CD14-positive monocyte (primary cell): ENCODE data around the gene RYR3. TPM values are rescaled to one million over a fixed set of nuclear protein-coding genes. Genes with fewer than 3 reads are reported as not detected.

Experiments used
- DNase-seq, 3 donors: peaks; one replicate each; pipeline ENCODE4 v3.0.0-alpha.2; 2011 to 2022
- H2AFZ ChIP-seq: 2 replicates; pipeline ENCODE4 v1.6.0; 2012; ENCODE audit warnings: mild to moderate bottlenecking, low read depth, low read length, inconsistent platforms; ENCODE audit not compliant: insufficient read depth, poor library complexity, severe bottlenecking
- H3K27ac ChIP-seq, 2 donors: 1 replicate in 1 of 2; 2 replicates in 1 of 2; pipeline ENCODE4 v1.5.1; 2012 to 2013; ENCODE audit warnings: low read length in 2 of 2, control low read depth in 1 of 2, inconsistent platforms in 1 of 2, low read depth in 1 of 2, mild to moderate bottlenecking in 1 of 2
- H3K27me3 ChIP-seq, 2 donors: one replicate each; pipeline versions ENCODE4 v1.6.0 to v1.6.1; 2011 to 2013; ENCODE audit warnings: low read length in 2 of 2; ENCODE audit not compliant: control insufficient read depth in 2 of 2, insufficient read depth in 2 of 2
- H3K36me3 ChIP-seq, 2 donors: replicated peaks in 1 of 2; 1 replicate in 1 of 2; 2 replicates in 1 of 2; pipeline versions ENCODE4 v1.5.1 to v1.6.1; 2012 to 2013; ENCODE audit warnings: low read length in 2 of 2, control low read depth in 1 of 2, inconsistent platforms in 1 of 2, mild to moderate bottlenecking in 1 of 2; ENCODE audit not compliant: insufficient read depth in 2 of 2, control insufficient read depth in 1 of 2
- H3K4me1 ChIP-seq, 2 donors: 1 replicate in 1 of 2; 2 replicates in 1 of 2; pipeline versions ENCODE4 v1.5.1 to v1.6.1; 2012 to 2013; ENCODE audit warnings: low read length in 2 of 2, control low read depth in 1 of 2, inconsistent platforms in 1 of 2, mild to moderate bottlenecking in 1 of 2, moderate library complexity in 1 of 2; ENCODE audit not compliant: insufficient read depth in 2 of 2, control insufficient read depth in 1 of 2
- H3K4me2 ChIP-seq: replicated peaks from 2 replicates; pipeline ENCODE3; 2012; ENCODE audit warnings: low read length, moderate library complexity, mild to moderate bottlenecking; ENCODE audit not compliant: poor library complexity, severe bottlenecking; ENCODE audit errors: extremely low read depth
- H3K4me3 ChIP-seq, 3 experiments: fragments of 200-600 bp in 1 of 3; sonication (generic) in 1 of 3; replicated peaks in 1 of 3; 1 replicate in 2 of 3; 2 replicates in 1 of 3; pipeline ENCODE4 v1.5.1; 2011 to 2013; ENCODE audit warnings: low read length in 3 of 3, mild to moderate bottlenecking in 3 of 3, control low read depth in 2 of 3, low read depth in 2 of 3, inconsistent platforms in 1 of 3, moderate library complexity in 1 of 3
- H3K79me2 ChIP-seq: 2 replicates; pipeline ENCODE4 v1.6.0; 2012; ENCODE audit warnings: mild to moderate bottlenecking, control low read depth, inconsistent platforms, low read length, moderate library complexity; ENCODE audit not compliant: insufficient read depth
- H3K9ac ChIP-seq: 2 replicates; pipeline ENCODE4 v1.6.0; 2017; ENCODE audit warnings: low read length, mild to moderate bottlenecking; ENCODE audit not compliant: insufficient read depth, poor library complexity, severe bottlenecking
- H3K9me3 ChIP-seq, 2 donors: replicated peaks in 1 of 2; 1 replicate in 1 of 2; 2 replicates in 1 of 2; pipeline versions ENCODE4 v1.5.1 to v1.6.1; 2012 to 2013; ENCODE audit warnings: low read length in 2 of 2, control low read depth in 1 of 2; ENCODE audit not compliant: control insufficient read depth in 1 of 2, insufficient read depth in 1 of 2
- H4K20me1 ChIP-seq: 2 replicates; pipeline ENCODE4 v1.6.0; 2012; ENCODE audit warnings: mild to moderate bottlenecking, low read length, control low read depth, moderate library complexity; ENCODE audit not compliant: insufficient read depth
- H3K27ac Mint-ChIP-seq, 7 donors: one replicate each; pipeline ENCODE4 v1.8.0; 2020; ENCODE audit warnings: mild to moderate bottlenecking in 7 of 7, mixed read lengths in 7 of 7, moderate library complexity in 6 of 7, inconsistent platforms in 2 of 7
- H3K27me3 Mint-ChIP-seq, 3 donors: one replicate each; pipeline ENCODE4 v1.8.0; 2021 to 2022; ENCODE audit warnings: low read depth in 3 of 3, mild to moderate bottlenecking in 3 of 3, mixed read lengths in 3 of 3, moderate library complexity in 3 of 3, inconsistent platforms in 1 of 3
- H3K36me3 Mint-ChIP-seq, 2 donors: one replicate each; pipeline ENCODE4 v1.8.0; 2020; ENCODE audit warnings: mixed read lengths in 2 of 2, inconsistent platforms in 1 of 2, mild to moderate bottlenecking in 1 of 2
- H3K4me1 Mint-ChIP-seq: one replicate; pipeline ENCODE4 v1.8.0; 2020; ENCODE audit warnings: mild to moderate bottlenecking, mixed read lengths
- H3K4me3 Mint-ChIP-seq, 2 donors: one replicate each; pipeline ENCODE4 v1.8.0; 2020; ENCODE audit warnings: mild to moderate bottlenecking in 2 of 2, mixed read lengths in 2 of 2, moderate library complexity in 1 of 2
- H3K9me3 Mint-ChIP-seq, 7 donors: one replicate each; pipeline ENCODE4 v1.8.0; 2020 to 2022; ENCODE audit warnings: mixed read lengths in 7 of 7, mild to moderate bottlenecking in 6 of 7, moderate library complexity in 6 of 7, inconsistent platforms in 2 of 7
- CTCF ChIP-seq: fragments of 200-600 bp; IDR thresholded peaks from one replicate; pipeline ENCODE4 v1.8.0; 2022; ENCODE audit warnings: antibody characterized with exemption, mild to moderate bottlenecking
- WGBS: methylation state at CpG from one replicate; pipeline ENCODE4 v1.1.5; 2013; ENCODE audit warnings: missing lambda C conversion rate; ENCODE audit not compliant: insufficient coverage; 5-methylcytosine and 5-hydroxymethylcytosine counted together
- intact Hi-C, 2 donors: fragments of 100-400 bp; cut with micrococcal nuclease; formaldehyde crosslinking; loops; one replicate each; pipeline versions ENCODE4 v1.15.0 to v1.15.1; 2023
- polyA plus RNA-seq, 3 donors: library from polyadenylated mRNA; depleted of rRNA in 1 of 3; unstranded in 2 of 3; stranded (reverse) in 1 of 3; fragments of 300-500 nt in 2 of 3; fragments of >200 nt in 1 of 3; fragmentation: Illumina TruSeq in 2 of 3; gene quantifications; 1 replicate in 2 of 3; 2 replicates in 1 of 3; pipeline ENCODE4 v1.2.3, GENCODE V29; 2012 to 2021

The RYR3 gene
- polyA plus RNA-seq, 3 donors: not detected

- H3K36me3 Mint-ChIP-seq: no peaks in the 10 kb centered on the region
- intact Hi-C loops: no loop called here
- peaks cover 5% of the 10 kb centered on the region for H3K4me1 Mint-ChIP-seq
- H3K4me2 ChIP-seq: no peak overlapping the region
- no peak overlapping the region for H3K9ac ChIP-seq
- no CpG with 5 or more reads among the region's 2 CpGs for WGBS
- H3K36me3 ChIP-seq: no peaks in the 10 kb centered on the region
- no peaks in the 10 kb centered on the region for H4K20me1 ChIP-seq
- H3K9me3 ChIP-seq: no peaks in the 10 kb centered on the region
- no peak overlapping the region for H3K27ac ChIP-seq
- no peak overlapping the region for H3K4me3 Mint-ChIP-seq
- no peak overlapping the region for H2AFZ ChIP-seq
- H3K4me1 ChIP-seq: no peaks in the 10 kb centered on the region
- H3K27me3 Mint-ChIP-seq: peaks cover 0 to 5% (median 0%) of the 10 kb centered on the region in 3 donors
- no peaks in the 10 kb centered on the region for H3K27me3 ChIP-seq
- H3K4me3 ChIP-seq: no peak overlapping the region
- no peak for DNase-seq
- TF ChIP-seq CTCF: no peak
- H3K9me3 Mint-ChIP-seq: peaks cover 0 to 3% (median 0%) of the 10 kb centered on the region in 7 donors
- no peaks in the 10 kb centered on the region for H3K79me2 ChIP-seq
- no peak overlapping the region for H3K27ac Mint-ChIP-seq
Observed at GRCh38 chr15:33903661-33904060, 592.9 kb downstream of the RYR3 start.

- Mint-ChIP-seq H3K9me3 (no peaks in the 10 kb centered on the region), H3K36me3 (no peaks in the 10 kb centered on the region), H3K4me3 (no peak overlapping the region), H3K27me3 (peaks cover 0 to 2% (median 2%) of the 10 kb centered on the region in 3 donors), H3K27ac (no peak overlapping the region), H3K4me1 (peaks cover 5% of the 10 kb centered on the region)
- no peak for TF ChIP-seq CTCF
- no peaks in the 10 kb centered on the region for H3K27me3 ChIP-seq
- H3K9ac ChIP-seq: no peak overlapping the region
- H3K79me2 ChIP-seq: no peaks in the 10 kb centered on the region
- H3K4me3 ChIP-seq: no peak overlapping the region
- H3K36me3 ChIP-seq: no peaks in the 10 kb centered on the region
- no peaks in the 10 kb centered on the region for H3K9me3 ChIP-seq
- H4K20me1 ChIP-seq: no peaks in the 10 kb centered on the region
- no peaks in the 10 kb centered on the region for H3K4me1 ChIP-seq
- intact Hi-C loops: no loop called here
- H3K27ac ChIP-seq: no peak overlapping the region
- no peak overlapping the region for H2AFZ ChIP-seq
- DNase-seq: no peak
- H3K4me2 ChIP-seq: no peak overlapping the region
Observed at GRCh38 chr15:33907326-33907725, 596.6 kb downstream of the RYR3 start.
